OCI-LY1 (cell line): ENCODE results near the gene VEPH1.

ENCODE experiments used
- H2AFZ ChIP-seq: fragments of 200-600 bp; sonication (generic), shearing (Covaris generic); 2 replicates; pipeline ENCODE4 v1.6.0; 2014; ENCODE audit warnings: antibody characterized with exemption, mild to moderate bottlenecking, low read length
- H3F3A ChIP-seq: fragments of 200-600 bp; sonication (generic), shearing (Covaris generic); 2 replicates; pipeline ENCODE4 v1.6.0; 2014; ENCODE audit warnings: mild to moderate bottlenecking, antibody characterized with exemption, low read length, moderate library complexity; ENCODE audit not compliant: insufficient read depth
- H3K27ac ChIP-seq: fragments of 200-600 bp; sonication (generic); 2 replicates; pipeline ENCODE4 v1.5.1; 2014; ENCODE audit warnings: low read length, mixed run types, mild to moderate bottlenecking, low read depth; ENCODE audit not compliant: poor library complexity, severe bottlenecking
- H3K27me3 ChIP-seq: fragments of 200-600 bp; sonication (generic); 2 replicates; pipeline ENCODE4 v1.6.0; 2014; ENCODE audit warnings: antibody characterized with exemption, mild to moderate bottlenecking, low read length, moderate library complexity; ENCODE audit not compliant: insufficient read depth
- H3K36me3 ChIP-seq: fragments of 200-600 bp; sonication (generic); 2 replicates; pipeline ENCODE4 v1.6.1; 2014; ENCODE audit warnings: mild to moderate bottlenecking, antibody characterized with exemption, low read length, moderate library complexity, mixed read lengths; ENCODE audit not compliant: insufficient read depth
- H3K4me1 ChIP-seq: fragments of 200-600 bp; sonication (generic); 2 replicates; pipeline ENCODE4 v1.5.1; 2014; ENCODE audit warnings: mild to moderate bottlenecking, low read length, moderate library complexity; ENCODE audit not compliant: insufficient read depth, severe bottlenecking
- H3K4me2 ChIP-seq: fragments of 200-600 bp; sonication (generic), shearing (Covaris generic); 2 replicates; pipeline ENCODE4 v1.6.1; 2014; ENCODE audit warnings: low read length
- H3K4me3 ChIP-seq: fragments of 200-600 bp; sonication (generic); 2 replicates; pipeline ENCODE4 v1.5.1; 2014; ENCODE audit warnings: low read length, low read depth, mild to moderate bottlenecking, mixed read lengths; ENCODE audit not compliant: poor library complexity, severe bottlenecking
- H3K79me2 ChIP-seq: fragments of 200-600 bp; shearing (Covaris generic); 2 replicates; pipeline ENCODE4 v1.6.1; 2016; ENCODE audit warnings: mixed run types, low read length, mixed read lengths; ENCODE audit not compliant: insufficient read depth
- H3K9ac ChIP-seq: fragments of 200-600 bp; sonication (generic), shearing (Covaris generic); 2 replicates; pipeline ENCODE4 v1.6.1; 2014; ENCODE audit warnings: mild to moderate bottlenecking, low read length, mixed read lengths
- H3K9me2 ChIP-seq: fragments of 200-600 bp; sonication (generic), shearing (Covaris generic); 2 replicates; pipeline ENCODE4 v1.6.1; 2014; ENCODE audit warnings: low read depth, mild to moderate bottlenecking, low read length, mixed read lengths
- H3K9me3 ChIP-seq: fragments of 200-600 bp; shearing (Covaris generic); 2 replicates; pipeline ENCODE4 v1.6.1; 2014; ENCODE audit warnings: low read length, mixed read lengths
- H4K20me1 ChIP-seq: fragments of 200-600 bp; sonication (generic), shearing (Covaris generic); 2 replicates; pipeline ENCODE4 v1.6.0; 2016; ENCODE audit warnings: mild to moderate bottlenecking, low read length; ENCODE audit not compliant: insufficient read depth
- EZH2 ChIP-seq: fragments of 200-600 bp; sonication (generic), shearing (Covaris generic); IDR thresholded peaks from 2 replicates; pipeline ENCODE4 v1.8.0; 2017; ENCODE audit warnings: borderline replicate concordance, mixed run types, mild to moderate bottlenecking, antibody characterized with exemption, low read length, moderate library complexity, mixed read lengths
- TF ChIP-seq, protein P1 (sequence below): fragments of 200-600 bp; sonication (generic), shearing (Covaris generic); IDR thresholded peaks from 2 replicates; pipeline ENCODE4 v1.5.1; 2017; ENCODE audit warnings: mild to moderate bottlenecking, antibody characterized with exemption, low read length, moderate library complexity, mixed read lengths

VEPH1 gene

DNA sequence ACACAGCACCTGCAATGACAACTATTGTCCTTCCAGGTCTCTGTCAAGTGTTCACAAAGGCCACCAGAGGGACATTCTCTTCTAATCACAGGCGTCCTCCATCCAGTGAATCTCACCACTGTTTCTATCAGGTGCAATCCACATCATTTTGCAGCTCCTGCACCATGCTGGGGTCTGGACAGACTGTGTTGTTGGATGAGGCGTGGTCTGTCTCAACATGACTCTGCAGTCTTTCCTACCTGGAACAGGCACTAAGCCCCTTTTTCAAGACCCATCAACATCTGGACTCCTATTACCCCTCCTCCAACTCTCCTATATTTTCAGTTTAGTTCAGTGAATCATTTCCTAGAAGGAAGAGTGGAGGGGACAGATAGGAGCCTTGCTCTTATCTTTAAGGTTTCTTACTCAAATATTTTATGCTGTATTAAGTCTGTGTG, 31.5 kb upstream of the VEPH1 start:
- H4K20me1 ChIP-seq = no peaks in the 10 kb centered on the region
- H3K4me1 ChIP-seq = no peaks in the 10 kb centered on the region
- no peaks in the 10 kb centered on the region for H3F3A ChIP-seq
- H3K9me2 ChIP-seq = no peaks in the 10 kb centered on the region
- H3K4me3 ChIP-seq = no peak overlapping the region
- no peak overlapping the region for H2AFZ ChIP-seq
- TF ChIP-seq, protein P1, sequence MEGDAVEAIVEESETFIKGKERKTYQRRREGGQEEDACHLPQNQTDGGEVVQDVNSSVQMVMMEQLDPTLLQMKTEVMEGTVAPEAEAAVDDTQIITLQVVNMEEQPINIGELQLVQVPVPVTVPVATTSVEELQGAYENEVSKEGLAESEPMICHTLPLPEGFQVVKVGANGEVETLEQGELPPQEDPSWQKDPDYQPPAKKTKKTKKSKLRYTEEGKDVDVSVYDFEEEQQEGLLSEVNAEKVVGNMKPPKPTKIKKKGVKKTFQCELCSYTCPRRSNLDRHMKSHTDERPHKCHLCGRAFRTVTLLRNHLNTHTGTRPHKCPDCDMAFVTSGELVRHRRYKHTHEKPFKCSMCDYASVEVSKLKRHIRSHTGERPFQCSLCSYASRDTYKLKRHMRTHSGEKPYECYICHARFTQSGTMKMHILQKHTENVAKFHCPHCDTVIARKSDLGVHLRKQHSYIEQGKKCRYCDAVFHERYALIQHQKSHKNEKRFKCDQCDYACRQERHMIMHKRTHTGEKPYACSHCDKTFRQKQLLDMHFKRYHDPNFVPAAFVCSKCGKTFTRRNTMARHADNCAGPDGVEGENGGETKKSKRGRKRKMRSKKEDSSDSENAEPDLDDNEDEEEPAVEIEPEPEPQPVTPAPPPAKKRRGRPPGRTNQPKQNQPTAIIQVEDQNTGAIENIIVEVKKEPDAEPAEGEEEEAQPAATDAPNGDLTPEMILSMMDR = no peak
- TF ChIP-seq EZH2 = no peak
- no peak overlapping the region for H3K4me2 ChIP-seq
- no peak overlapping the region for H3K27ac ChIP-seq
- no peaks in the 10 kb centered on the region for H3K9me3 ChIP-seq
- H3K36me3 ChIP-seq = no peaks in the 10 kb centered on the region
- H3K27me3 ChIP-seq = no peaks in the 10 kb centered on the region
- no peaks in the 10 kb centered on the region for H3K79me2 ChIP-seq
- H3K9ac ChIP-seq = no peak overlapping the region

DNA sequence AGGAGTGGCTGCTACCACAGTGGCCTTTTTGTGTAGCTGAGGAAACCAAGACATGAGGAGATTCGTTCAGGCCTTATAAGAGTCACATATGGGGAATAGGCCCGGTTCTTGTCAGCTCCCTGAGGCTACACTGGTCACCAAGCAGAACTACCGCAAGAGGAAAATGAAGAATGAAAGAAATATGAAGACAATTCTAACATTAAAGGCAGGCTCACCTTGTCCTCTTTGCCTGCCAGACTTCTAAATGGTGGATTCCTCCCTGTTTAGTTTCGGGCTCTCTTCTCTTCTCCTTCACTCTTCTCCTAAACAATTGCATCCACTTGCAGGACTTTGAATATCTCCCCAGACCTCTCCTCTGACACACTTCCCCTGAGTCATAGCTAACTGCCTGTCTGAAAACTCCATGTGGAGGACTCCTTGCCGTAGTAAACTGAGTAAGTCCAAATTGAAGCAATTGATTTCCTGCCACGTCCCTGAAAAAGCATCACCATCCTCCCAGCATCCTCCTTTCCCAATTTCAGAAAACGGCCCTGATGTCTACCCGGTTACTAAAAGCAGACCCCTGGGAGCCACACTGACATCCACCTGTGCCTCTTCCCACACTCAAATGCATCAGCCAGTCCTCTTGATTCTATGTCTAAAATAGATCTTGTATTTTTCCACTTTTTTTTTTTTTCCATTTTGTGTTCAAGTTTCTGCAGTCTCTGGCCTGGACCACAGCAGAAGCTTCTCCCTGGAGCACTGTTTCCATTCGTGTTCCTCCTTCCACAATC, 30.3 kb upstream of the VEPH1 start:
- Histone ChIP-seq H4K20me1 (no peaks in the 10 kb centered on the region), H3K36me3 (no peaks in the 10 kb centered on the region), H3K79me2 (no peaks in the 10 kb centered on the region), H3K4me2 (no peak overlapping the region), H3K9me2 (no peaks in the 10 kb centered on the region), H3K27me3 (no peaks in the 10 kb centered on the region), H3F3A (no peaks in the 10 kb centered on the region), H3K4me1 (no peaks in the 10 kb centered on the region), H3K4me3 (no peak overlapping the region), H3K9me3 (no peaks in the 10 kb centered on the region), H2AFZ (no peak overlapping the region), H3K27ac (no peak overlapping the region), H3K9ac (no peak overlapping the region)
- TF ChIP-seq EZH2 = no peak
- TF ChIP-seq, protein P1 = no peak

DNA sequence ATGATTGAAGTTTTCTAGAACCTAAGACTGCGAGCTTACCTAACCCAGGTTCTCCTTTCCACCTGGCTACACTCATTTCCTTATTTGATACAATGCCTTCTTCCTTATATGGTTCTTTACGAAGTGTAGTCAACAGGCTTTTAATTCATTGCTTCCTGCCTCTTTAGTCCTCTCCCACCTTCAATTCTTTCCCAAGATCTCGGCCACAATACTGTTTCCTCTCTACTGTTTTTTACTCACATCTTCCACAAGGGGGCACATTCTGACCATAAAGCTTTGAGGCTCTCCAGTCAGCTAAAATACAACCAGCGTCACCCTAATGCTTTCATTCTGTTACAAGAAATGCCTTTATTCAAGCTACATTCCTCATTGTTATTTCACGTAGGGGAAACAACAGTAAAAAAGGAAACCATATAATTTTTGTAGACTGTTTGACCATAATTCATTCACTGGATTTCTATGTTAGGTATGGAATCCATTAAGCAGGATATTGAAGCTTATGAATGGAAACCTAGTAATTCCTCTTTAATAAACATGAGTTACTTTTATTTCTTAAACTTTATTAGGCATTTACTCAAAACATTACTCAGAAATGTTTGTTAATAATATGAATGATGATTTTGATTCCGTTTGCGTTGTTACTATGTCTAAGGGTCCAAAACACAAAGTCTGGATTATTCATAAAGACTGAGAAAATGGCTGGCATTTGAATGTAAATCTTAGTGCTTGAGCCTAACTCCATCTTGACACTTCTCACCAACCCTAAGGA, 29.5 kb upstream of the VEPH1 start:
- TF ChIP-seq EZH2 = no peak
- TF ChIP-seq, protein P1 = peak; percentile 97
- Histone ChIP-seq H3K9me3 (no peaks in the 10 kb centered on the region), H4K20me1 (no peaks in the 10 kb centered on the region), H3K4me3 (no peak overlapping the region), H3K27ac (no peak overlapping the region), H3F3A (no peaks in the 10 kb centered on the region), H3K4me1 (no peaks in the 10 kb centered on the region), H3K36me3 (no peaks in the 10 kb centered on the region), H3K4me2 (no peak overlapping the region), H3K27me3 (no peaks in the 10 kb centered on the region), H3K79me2 (no peaks in the 10 kb centered on the region), H2AFZ (no peak overlapping the region), H3K9me2 (no peaks in the 10 kb centered on the region), H3K9ac (no peak overlapping the region)
